ENCODE measurements around the gene AK8. TPM values are rescaled to one million over a fixed set of nuclear protein-coding genes. Genes with fewer than 3 reads are reported as not detected.

AK8 gene
- total RNA-seq, 1 experiment from 2014 or later, result 2.5 TPM

DNA sequence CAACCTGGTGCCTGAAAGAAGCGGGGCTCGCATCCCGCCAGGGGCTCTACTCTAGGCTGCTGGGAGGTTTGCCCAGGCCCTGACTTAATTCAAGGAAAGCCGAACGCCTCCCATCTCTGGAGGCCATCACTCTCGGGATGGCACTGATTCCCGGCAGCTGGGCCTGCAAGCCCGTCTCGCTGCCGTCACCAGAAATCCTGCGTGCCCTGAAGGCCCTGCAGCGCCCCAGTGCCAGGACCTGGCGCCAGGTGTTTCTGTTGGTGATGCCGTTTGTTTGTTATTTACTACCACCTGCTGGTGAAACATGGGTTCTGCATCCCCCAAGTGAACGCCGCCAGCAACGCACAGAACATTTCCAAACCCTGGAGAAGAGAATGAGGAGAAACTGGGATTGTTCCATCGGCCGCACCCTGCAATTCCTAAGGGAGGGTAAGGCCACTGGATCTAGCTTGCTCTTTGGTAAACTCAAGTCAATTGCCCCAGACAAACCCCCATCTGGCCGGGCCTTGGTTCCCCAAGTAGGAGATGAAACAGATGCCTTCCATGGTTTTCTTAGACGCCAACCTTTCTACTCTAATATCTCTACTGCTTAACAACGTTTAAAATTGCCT, 77.9 kb downstream of the AK8 start:
- Histone ChIP-seq H3K4me2 (ENCODE audit: low read length) (peak overlapping the region; percentile 28; the same call in 1 of the 2 replicates), H4K20me1 (ENCODE audit: insufficient read depth) (no peaks in the 10 kb centered on the region), H2AFZ (ENCODE audit: low read depth, low read length, poor library complexity, severe bottlenecking) (no peak overlapping the region), H3K9me2 (ENCODE audit: insufficient read depth) (no peaks in the 10 kb centered on the region), H3K4me3 (replicated peaks in 1 of 2; ENCODE audit: low read depth in 1 of 2, low read length in 2 of 2) (no peak overlapping the region), H3K36me3 (ENCODE audit: control insufficient read depth in 1 of 2, insufficient read depth in 2 of 2, low read length in 2 of 2) (no peaks in the 10 kb centered on the region), H3K27ac (ENCODE audit: low read depth, low read length) (no peak overlapping the region), H3K9me3 (ENCODE audit: control insufficient read depth in 1 of 2, insufficient read depth in 1 of 2, low read depth in 1 of 2, low read length in 2 of 2) (no peaks in the 10 kb centered on the region), H3K27me3 (ENCODE audit: insufficient read depth, low read length) (no peaks in the 10 kb centered on the region), H3K4me1 (ENCODE audit: control insufficient read depth in 1 of 2, insufficient read depth in 2 of 2, low read length in 2 of 2) (peaks cover 3 to 19% of the 10 kb centered on the region in 2 experiments; a peak in 2 of 4 replicates), H3K79me2 (ENCODE audit: insufficient read depth, low read length) (no peaks in the 10 kb centered on the region), H3K9ac (ENCODE audit: low read length) (no peak overlapping the region)
- ATAC-seq, result peak; percentile 86
- intact Hi-C loops (cut with micrococcal nuclease), result loop anchor here (1.0 to 5.0 kb wide), 5 partner anchors 128 to 389 kb away; partner anchors contain the start of gene GTF3C4
- RAD21 ChIA-PET (ENCODE audit: low non-redundant PET in 1 of 2, low total read pairs in 2 of 2, uncharacterized antibody in 2 of 2, unreplicated experiment in 2 of 2), result no interaction called here
- POLR2A ChIA-PET, result no interaction called here
- CTCF ChIA-PET, result interaction anchor here (1.1 kb wide), 1 partner anchor 12 kb away, joined by 3 read pairs; no protein-coding TSS in a partner anchor
- TF ChIP-seq JUND (IDR thresholded peaks at IDR 0.05) (no peak), RAD21 (IDR thresholded peaks at IDR 0.05; ENCODE audit: low read depth) (peak; percentile 94)
- TF ChIP-seq, protein P1, sequence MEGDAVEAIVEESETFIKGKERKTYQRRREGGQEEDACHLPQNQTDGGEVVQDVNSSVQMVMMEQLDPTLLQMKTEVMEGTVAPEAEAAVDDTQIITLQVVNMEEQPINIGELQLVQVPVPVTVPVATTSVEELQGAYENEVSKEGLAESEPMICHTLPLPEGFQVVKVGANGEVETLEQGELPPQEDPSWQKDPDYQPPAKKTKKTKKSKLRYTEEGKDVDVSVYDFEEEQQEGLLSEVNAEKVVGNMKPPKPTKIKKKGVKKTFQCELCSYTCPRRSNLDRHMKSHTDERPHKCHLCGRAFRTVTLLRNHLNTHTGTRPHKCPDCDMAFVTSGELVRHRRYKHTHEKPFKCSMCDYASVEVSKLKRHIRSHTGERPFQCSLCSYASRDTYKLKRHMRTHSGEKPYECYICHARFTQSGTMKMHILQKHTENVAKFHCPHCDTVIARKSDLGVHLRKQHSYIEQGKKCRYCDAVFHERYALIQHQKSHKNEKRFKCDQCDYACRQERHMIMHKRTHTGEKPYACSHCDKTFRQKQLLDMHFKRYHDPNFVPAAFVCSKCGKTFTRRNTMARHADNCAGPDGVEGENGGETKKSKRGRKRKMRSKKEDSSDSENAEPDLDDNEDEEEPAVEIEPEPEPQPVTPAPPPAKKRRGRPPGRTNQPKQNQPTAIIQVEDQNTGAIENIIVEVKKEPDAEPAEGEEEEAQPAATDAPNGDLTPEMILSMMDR (IDR thresholded peaks at IDR 0.05 in 2 of 3, conservative IDR thresholded peaks at IDR 0.05 in 1 of 3; ENCODE audit: borderline replicate concordance in 1 of 3, insufficient read depth in 1 of 3, low read depth in 2 of 3, low read length in 2 of 3), result peak; percentile 82 to 93 (median 87)
- DNase-seq (ENCODE audit: low read depth, low spot score), result peak; percentile 60
- no TSS peak for BruUV-seq (replicated peaks)
